Right atrium auricular region (tissue), 2 donors: ENCODE measurements around the gene EPGN. TPM values are rescaled to one million over a fixed set of nuclear protein-coding genes. Genes with fewer than 3 reads are reported as not detected.

ENCODE experiments used
- DNase-seq: peaks from one replicate; pipeline ENCODE4 v3.0.0-alpha.2; 2019; ENCODE audit warnings: low spot score
- H3K27ac ChIP-seq, 2 donors: fragments of 200-600 bp; sonication (generic); 1 replicate in 1 of 2; 2 replicates in 1 of 2; pipeline ENCODE4 v1.5.1; 2016 to 2019
- H3K27me3 ChIP-seq, 2 donors: fragments of 200-600 bp; sonication (generic); one replicate each; pipeline versions ENCODE4 v1.5.1 to v1.6.0; 2017 to 2019
- H3K36me3 ChIP-seq: fragments of 200-600 bp; sonication (generic); one replicate; pipeline ENCODE4 v1.5.1; 2016
- H3K4me1 ChIP-seq, 2 donors: fragments of 200-600 bp; sonication (generic); one replicate each; pipeline versions ENCODE4 v1.5.1 to v1.6.0; 2017 to 2019
- H3K4me3 ChIP-seq, 2 donors: fragments of 200-600 bp; sonication (generic); 1 replicate in 1 of 2; 2 replicates in 1 of 2; pipeline ENCODE4 v1.5.1; 2017 to 2019; ENCODE audit warnings: mild to moderate bottlenecking in 1 of 2, moderate library complexity in 1 of 2
- H3K9me3 ChIP-seq, 2 donors: fragments of 200-600 bp; sonication (generic); one replicate each; pipeline ENCODE4 v1.5.1; 2019
- total RNA-seq, 2 donors: library from RNA; depleted of rRNA; stranded (reverse); fragments of >200 nt; gene quantifications; one replicate each; pipeline ENCODE4 v1.1.0, GENCODE V29; 2016
- TF ChIP-seq, protein P1 (sequence below), 2 donors: fragments of 200-600 bp; sonication (generic); IDR thresholded peaks; one replicate each; pipeline ENCODE4 v1.5.1; 2019; ENCODE audit warnings: antibody characterized with exemption in 2 of 2

The EPGN gene
- total RNA-seq, 2 donors from 2014 or later, result 1.8 to 3.8 TPM

DNA sequence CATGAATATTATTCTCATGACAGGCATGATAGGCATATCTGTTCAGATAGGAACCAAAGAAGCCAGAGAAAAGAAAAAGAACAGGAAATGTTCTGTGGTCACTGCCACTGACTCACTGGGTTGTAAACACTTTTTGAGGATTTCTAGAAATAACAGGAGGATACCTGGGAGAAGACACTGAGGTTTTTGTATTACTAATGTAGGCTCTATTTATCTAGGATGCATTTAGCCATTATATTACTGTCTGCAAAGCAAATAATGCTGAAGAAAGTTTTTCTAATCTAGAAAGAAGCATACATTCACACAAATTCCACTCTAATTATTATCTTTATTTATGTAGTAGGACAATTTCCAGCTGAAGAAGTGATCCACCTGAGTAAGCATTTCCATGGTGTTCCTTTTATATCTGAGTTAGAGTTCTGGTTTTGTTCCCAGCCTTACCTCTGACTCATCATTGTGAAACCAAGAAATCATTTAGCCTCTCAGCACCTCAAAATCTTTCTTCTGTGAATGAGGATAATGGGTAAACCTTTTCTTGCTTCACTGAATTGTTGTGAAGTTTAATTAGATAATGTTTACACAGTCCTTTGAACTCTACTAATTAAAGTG, 40.2 kb upstream of the EPGN start:
- TF ChIP-seq, protein P1, sequence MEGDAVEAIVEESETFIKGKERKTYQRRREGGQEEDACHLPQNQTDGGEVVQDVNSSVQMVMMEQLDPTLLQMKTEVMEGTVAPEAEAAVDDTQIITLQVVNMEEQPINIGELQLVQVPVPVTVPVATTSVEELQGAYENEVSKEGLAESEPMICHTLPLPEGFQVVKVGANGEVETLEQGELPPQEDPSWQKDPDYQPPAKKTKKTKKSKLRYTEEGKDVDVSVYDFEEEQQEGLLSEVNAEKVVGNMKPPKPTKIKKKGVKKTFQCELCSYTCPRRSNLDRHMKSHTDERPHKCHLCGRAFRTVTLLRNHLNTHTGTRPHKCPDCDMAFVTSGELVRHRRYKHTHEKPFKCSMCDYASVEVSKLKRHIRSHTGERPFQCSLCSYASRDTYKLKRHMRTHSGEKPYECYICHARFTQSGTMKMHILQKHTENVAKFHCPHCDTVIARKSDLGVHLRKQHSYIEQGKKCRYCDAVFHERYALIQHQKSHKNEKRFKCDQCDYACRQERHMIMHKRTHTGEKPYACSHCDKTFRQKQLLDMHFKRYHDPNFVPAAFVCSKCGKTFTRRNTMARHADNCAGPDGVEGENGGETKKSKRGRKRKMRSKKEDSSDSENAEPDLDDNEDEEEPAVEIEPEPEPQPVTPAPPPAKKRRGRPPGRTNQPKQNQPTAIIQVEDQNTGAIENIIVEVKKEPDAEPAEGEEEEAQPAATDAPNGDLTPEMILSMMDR (IDR thresholded peaks at IDR 0.05), result no peak
- H3K27ac ChIP-seq, result no peak overlapping the region
- no peak for DNase-seq

DNA sequence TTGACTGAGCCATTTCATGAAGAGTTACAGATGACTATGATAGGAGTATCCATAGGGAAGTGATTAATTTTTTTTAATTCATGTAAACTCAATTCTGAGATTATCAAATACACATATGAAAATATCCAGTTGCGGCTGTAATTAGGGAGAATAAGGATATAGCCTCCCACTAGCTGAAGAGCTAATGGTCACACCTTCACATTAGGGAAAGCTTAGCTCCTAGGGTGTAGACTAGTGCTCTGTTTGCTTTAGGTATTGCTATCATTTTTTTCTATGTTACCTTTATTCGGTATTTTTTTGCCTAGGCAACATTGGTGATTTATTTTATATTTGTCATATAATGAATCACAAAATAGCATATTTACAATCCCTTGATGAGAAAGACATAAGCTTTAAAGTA, 39.6 kb upstream of the EPGN start:
- Histone ChIP-seq H3K9me3 (no peaks in the 10 kb centered on the region), H3K36me3 (no peaks in the 10 kb centered on the region), H3K4me1 (no peaks in the 10 kb centered on the region), H3K4me3 (no peak overlapping the region), H3K27me3 (no peaks in the 10 kb centered on the region), H3K27ac (no peak overlapping the region)
- no peak for DNase-seq
- TF ChIP-seq, protein P1 (IDR thresholded peaks at IDR 0.05), result no peak

More for the DNA sequence above, 40.2 kb upstream of the EPGN start:
- Histone ChIP-seq H3K36me3 (no peaks in the 10 kb centered on the region), H3K4me3 (no peak overlapping the region), H3K27me3 (no peaks in the 10 kb centered on the region), H3K4me1 (no peaks in the 10 kb centered on the region), H3K9me3 (no peaks in the 10 kb centered on the region)

GRCh38 chr4:74278490-74278889, 29.8 kb upstream of the EPGN start:
- Histone ChIP-seq H3K27ac (no peak overlapping the region), H3K36me3 (no peaks in the 10 kb centered on the region), H3K27me3 (no peaks in the 10 kb centered on the region), H3K9me3 (no peaks in the 10 kb centered on the region), H3K4me1 (no peaks in the 10 kb centered on the region), H3K4me3 (no peak overlapping the region)
- DNase-seq, result no peak
- TF ChIP-seq, protein P1 (IDR thresholded peaks at IDR 0.05), result no peak

DNA sequence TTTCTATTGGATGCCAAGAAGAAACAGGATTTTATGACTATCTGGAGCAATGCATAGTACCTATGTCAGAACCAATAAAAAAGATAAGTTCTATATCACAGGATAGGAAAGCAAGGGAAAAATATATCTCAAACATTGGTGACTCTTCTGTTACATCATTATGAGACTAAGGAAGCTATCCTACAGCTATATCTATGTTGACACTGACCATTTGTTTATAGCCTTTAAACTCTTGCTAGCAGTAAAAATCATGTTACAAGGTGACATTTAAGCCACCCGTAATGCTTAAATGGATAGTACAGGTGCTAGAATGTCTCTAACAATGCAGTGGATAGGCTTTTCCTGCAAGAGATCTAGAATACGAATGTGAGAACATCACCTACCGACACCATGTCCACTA, 28.6 kb upstream of the EPGN start:
- TF ChIP-seq, protein P1 (IDR thresholded peaks at IDR 0.05), result no peak
- Histone ChIP-seq H3K27ac (no peak overlapping the region), H3K9me3 (no peaks in the 10 kb centered on the region), H3K27me3 (no peaks in the 10 kb centered on the region), H3K4me3 (no peak overlapping the region), H3K36me3 (no peaks in the 10 kb centered on the region), H3K4me1 (no peaks in the 10 kb centered on the region)
- no peak for DNase-seq

- no peak for DNase-seq
- TF ChIP-seq, protein P1 (IDR thresholded peaks at IDR 0.05), result no peak
- H3K4me1 ChIP-seq, result no peaks in the 10 kb centered on the region
Measured at GRCh38 chr4:74282926-74283325, 25.3 kb upstream of the EPGN start.

DNA sequence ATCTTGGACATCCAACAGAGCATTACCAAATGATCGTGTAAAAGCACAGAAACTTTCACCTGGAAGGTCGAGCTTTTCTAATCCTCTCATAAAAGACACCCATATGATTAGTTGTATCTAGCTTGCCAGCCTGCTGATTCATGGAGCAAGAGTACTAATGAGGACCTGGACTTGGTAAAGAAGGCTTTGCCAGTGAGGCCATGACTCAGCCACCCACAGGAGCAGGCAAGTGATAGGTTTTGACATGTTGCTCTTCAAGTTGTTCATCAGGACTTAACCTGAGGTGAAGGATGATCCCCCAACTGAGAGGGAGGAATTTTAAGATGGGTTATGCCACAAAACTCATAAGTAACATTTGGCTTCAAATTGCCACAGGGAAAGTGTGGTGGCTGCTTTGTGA, 24.7 kb upstream of the EPGN start:
- H3K9me3 ChIP-seq, result no peaks in the 10 kb centered on the region
- H3K4me3 ChIP-seq, result no peak overlapping the region
- no peak overlapping the region for H3K27ac ChIP-seq
- no peaks in the 10 kb centered on the region for H3K4me1 ChIP-seq
- no peaks in the 10 kb centered on the region for H3K27me3 ChIP-seq
- DNase-seq, result no peak
- H3K36me3 ChIP-seq, result no peaks in the 10 kb centered on the region
- TF ChIP-seq, protein P1 (IDR thresholded peaks at IDR 0.05), result no peak

More at GRCh38 chr4:74282926-74283325, 25.3 kb upstream of the EPGN start:
- H3K27me3 ChIP-seq, result no peaks in the 10 kb centered on the region
- no peak overlapping the region for H3K27ac ChIP-seq
- H3K9me3 ChIP-seq, result no peaks in the 10 kb centered on the region
- no peaks in the 10 kb centered on the region for H3K36me3 ChIP-seq
- H3K4me3 ChIP-seq, result no peak overlapping the region
